Glutamatergic neuron (in vitro differentiated cells): ENCODE measurements around the gene RNF150. TPM values are rescaled to one million over a fixed set of nuclear protein-coding genes. Genes with fewer than 3 reads are reported as not detected.
"Not testable (repeated sequence)": the region's sequence is repeated elsewhere in the genome, so short reads cannot be mapped to it uniquely, and the experiment has no call there.

Source experiments
- DNase-seq: peaks from one replicate; pipeline ENCODE4 v3.0.0; 2022
- H3K27ac Mint-ChIP-seq: one replicate; pipeline ENCODE4 v1.8.0; 2020; ENCODE audit warnings: mild to moderate bottlenecking, mixed read lengths, inconsistent platforms; ENCODE audit not compliant: unreplicated experiment
- H3K27me3 Mint-ChIP-seq: one replicate; pipeline ENCODE4 v1.8.0; 2020; ENCODE audit warnings: mild to moderate bottlenecking, moderate library complexity, mixed read lengths, inconsistent platforms; ENCODE audit not compliant: unreplicated experiment
- H3K36me3 Mint-ChIP-seq: one replicate; pipeline ENCODE4 v1.8.0; 2020; ENCODE audit warnings: mild to moderate bottlenecking, mixed read lengths, inconsistent platforms; ENCODE audit not compliant: unreplicated experiment
- H3K4me1 Mint-ChIP-seq: one replicate; pipeline ENCODE4 v1.8.0; 2020; ENCODE audit warnings: mild to moderate bottlenecking, low read depth, mixed read lengths, inconsistent platforms; ENCODE audit not compliant: unreplicated experiment
- H3K4me3 Mint-ChIP-seq: one replicate; pipeline ENCODE4 v1.8.0; 2020; ENCODE audit warnings: mild to moderate bottlenecking, mixed read lengths, inconsistent platforms; ENCODE audit not compliant: unreplicated experiment
- H3K9me3 Mint-ChIP-seq: one replicate; pipeline ENCODE4 v1.8.0; 2020; ENCODE audit warnings: mild to moderate bottlenecking, moderate library complexity, mixed read lengths, inconsistent platforms; ENCODE audit not compliant: unreplicated experiment
- total RNA-seq: library from RNA; stranded (reverse); fragmentation: NEBNext Ultra II Directional; extraction: Animal tissue kit (Norgen Biotek cat#: 25700); gene quantifications from one replicate; pipeline ENCODE4 v1.2.1, GENCODE V29; 2021; ENCODE audit not compliant: unreplicated experiment
- TF ChIP-seq, protein P1 (sequence below): fragments of 200-600 bp; sonication (generic); IDR thresholded peaks from one replicate; pipeline ENCODE4 v1.5.0; 2021; ENCODE audit not compliant: partially characterized antibody, unreplicated experiment

RNF150 gene
- total RNA-seq, 1 donor from 2014 or later = 23.3 TPM

DNA sequence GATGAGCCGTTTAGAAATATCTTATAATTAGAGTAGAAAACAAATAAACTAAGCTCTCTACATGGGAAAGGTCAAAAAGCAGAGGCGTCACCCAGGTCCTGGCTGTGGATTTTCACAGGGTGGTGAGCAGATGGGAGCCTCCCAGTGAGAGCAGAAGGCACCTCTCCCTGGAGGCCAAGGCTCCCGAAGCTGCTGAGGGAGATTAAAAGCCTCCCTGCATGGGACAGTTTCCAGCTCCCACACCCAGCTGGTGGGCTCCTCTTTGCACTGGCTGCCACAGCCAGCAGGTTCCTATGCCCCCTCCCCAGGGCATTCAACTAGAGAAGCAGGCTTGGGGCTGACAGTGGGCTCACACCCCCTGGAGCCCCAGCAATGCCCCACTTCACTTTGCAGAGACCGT, 321.8 kb downstream of the RNF150 start:
- DNase-seq = peak; percentile 61
- Mint-ChIP-seq H3K36me3 (no peaks in the 10 kb centered on the region), H3K4me1 (peaks cover 19% of the 10 kb centered on the region), H3K9me3 (peaks cover 7% of the 10 kb centered on the region), H3K27ac (peak overlapping the region; percentile 83), H3K4me3 (peak overlapping the region; percentile 13), H3K27me3 (peaks cover 9% of the 10 kb centered on the region)
- TF ChIP-seq, protein P1, sequence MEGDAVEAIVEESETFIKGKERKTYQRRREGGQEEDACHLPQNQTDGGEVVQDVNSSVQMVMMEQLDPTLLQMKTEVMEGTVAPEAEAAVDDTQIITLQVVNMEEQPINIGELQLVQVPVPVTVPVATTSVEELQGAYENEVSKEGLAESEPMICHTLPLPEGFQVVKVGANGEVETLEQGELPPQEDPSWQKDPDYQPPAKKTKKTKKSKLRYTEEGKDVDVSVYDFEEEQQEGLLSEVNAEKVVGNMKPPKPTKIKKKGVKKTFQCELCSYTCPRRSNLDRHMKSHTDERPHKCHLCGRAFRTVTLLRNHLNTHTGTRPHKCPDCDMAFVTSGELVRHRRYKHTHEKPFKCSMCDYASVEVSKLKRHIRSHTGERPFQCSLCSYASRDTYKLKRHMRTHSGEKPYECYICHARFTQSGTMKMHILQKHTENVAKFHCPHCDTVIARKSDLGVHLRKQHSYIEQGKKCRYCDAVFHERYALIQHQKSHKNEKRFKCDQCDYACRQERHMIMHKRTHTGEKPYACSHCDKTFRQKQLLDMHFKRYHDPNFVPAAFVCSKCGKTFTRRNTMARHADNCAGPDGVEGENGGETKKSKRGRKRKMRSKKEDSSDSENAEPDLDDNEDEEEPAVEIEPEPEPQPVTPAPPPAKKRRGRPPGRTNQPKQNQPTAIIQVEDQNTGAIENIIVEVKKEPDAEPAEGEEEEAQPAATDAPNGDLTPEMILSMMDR = no peak

DNA sequence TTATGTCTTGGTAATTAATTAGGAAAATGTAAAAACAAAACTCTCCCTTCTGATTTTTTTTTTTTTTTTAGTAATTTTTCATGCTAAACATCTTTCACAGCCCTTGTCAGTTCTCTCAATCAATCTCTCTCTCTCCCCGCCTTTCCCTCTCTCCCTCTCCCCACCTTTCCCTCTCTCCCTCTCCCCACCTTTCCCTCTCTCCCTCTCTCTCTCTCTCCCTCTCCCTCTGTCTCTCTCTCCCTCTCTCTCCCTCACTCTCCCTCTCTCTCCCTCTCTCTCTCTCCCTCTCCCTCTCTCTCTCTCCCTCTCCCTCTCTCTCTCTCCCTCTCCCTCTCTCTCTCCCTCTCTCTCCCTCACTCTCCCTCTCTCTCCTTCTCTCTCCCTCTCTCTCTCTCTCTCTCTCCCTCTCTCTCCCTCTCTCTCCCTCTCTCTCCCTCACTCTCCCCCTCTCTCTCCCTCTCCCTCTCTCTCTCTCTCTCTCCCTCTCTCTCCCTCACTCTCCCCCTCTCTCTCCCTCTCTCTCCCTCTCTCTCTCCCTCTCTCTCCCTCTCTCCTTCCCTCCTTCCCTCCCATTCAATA, 322.6 kb downstream of the RNF150 start:
- H3K27me3 Mint-ChIP-seq, H3K9me3 Mint-ChIP-seq, H3K36me3 Mint-ChIP-seq, DNase-seq: not testable (repeated sequence)
- H3K4me3 Mint-ChIP-seq = peak overlapping the region; percentile 13
- H3K27ac Mint-ChIP-seq = peak overlapping the region; percentile 53
- peaks cover 19% of the 10 kb centered on the region for H3K4me1 Mint-ChIP-seq

Other genes starting within 250 kb of the RNF150 start
- gene ZNF330, start 87.4 kb upstream of the RNF150 start, total RNA-seq = 23.5 TPM